GM21381 (cell line): ENCODE results near the gene TBK1.
"Not testable (repeated sequence)": the region's sequence is repeated elsewhere in the genome, so short reads cannot be mapped to it uniquely, and the experiment has no call there.

Experiments used
- ATAC-seq: cut with Tn5 transposase; IDR thresholded peaks from one replicate; pipeline ENCODE4 v1.9.1; 2021; ENCODE audit warnings: mild to moderate bottlenecking, moderate library complexity; ENCODE audit not compliant: unreplicated experiment

Gene TBK1

GRCh38 chr12:64494998-64495729, 43.2 kb downstream of the TBK1 start:
- no peak for ATAC-seq

GRCh38 chr12:64496839-64497400, 45.0 kb downstream of the TBK1 start:
- ATAC-seq, result no peak

GRCh38 chr12:64497484-64497883, 45.6 kb downstream of the TBK1 start:
- ATAC-seq, result no peak

- ATAC-seq, result no peak
These were observed 46.0 kb downstream of the TBK1 start for GRCh38 chr12:64497903-64498302.

- ATAC-seq, result no peak
These were observed 48.5 kb downstream of the TBK1 start for GRCh38 chr12:64500394-64500793.

- no peak for ATAC-seq
These were observed 49.6 kb downstream of the TBK1 start for GRCh38 chr12:64501486-64501885.

GRCh38 chr12:64506955-64507354, 55.0 kb downstream of the TBK1 start:
- ATAC-seq, result no peak

GRCh38 chr12:64510667-64511066, 58.7 kb downstream of the TBK1 start:
- ATAC-seq, result no peak

GRCh38 chr12:64518396-64518795, 66.5 kb downstream of the TBK1 start:
- no peak for ATAC-seq

GRCh38 chr12:64521833-64522232, 69.9 kb downstream of the TBK1 start:
- no peak for ATAC-seq

GRCh38 chr12:64522316-64522715, 70.4 kb downstream of the TBK1 start:
- ATAC-seq, result no peak

GRCh38 chr12:64522807-64523206, 70.9 kb downstream of the TBK1 start:
- ATAC-seq, result no peak

- not testable (repeated sequence) for ATAC-seq
These were observed 71.9 kb downstream of the TBK1 start for GRCh38 chr12:64523565-64524444.

- no peak for ATAC-seq
These were observed 73.7 kb downstream of the TBK1 start for GRCh38 chr12:64525461-64526160.

- no peak for ATAC-seq
These were observed 74.9 kb downstream of the TBK1 start for GRCh38 chr12:64526859-64527258.

- ATAC-seq, result no peak
These were observed 76.7 kb downstream of the TBK1 start for GRCh38 chr12:64528616-64529015.

- no peak for ATAC-seq
These were observed 78.6 kb downstream of the TBK1 start for GRCh38 chr12:64530566-64530965.

- no peak for ATAC-seq
These were observed 79.9 kb downstream of the TBK1 start for GRCh38 chr12:64531665-64532334.

- no peak for ATAC-seq
These were observed 80.9 kb downstream of the TBK1 start for GRCh38 chr12:64532734-64533351.

- ATAC-seq, result no peak
These were observed 82.8 kb downstream of the TBK1 start for GRCh38 chr12:64534672-64535199.
